Astrocyte (in vitro differentiated cells and primary cell): ENCODE measurements around the gene ARHGAP12.

Experiments
- CTCF ChIP-seq: IDR thresholded peaks from 2 replicates; pipeline ENCODE4 v1.5.1; 2011; ENCODE audit warnings: low read depth, mild to moderate bottlenecking, inconsistent platforms, low read length, moderate library complexity; ENCODE audit not compliant: insufficient read depth
- EZH2 ChIP-seq: IDR thresholded peaks from 2 replicates; pipeline ENCODE4 v1.6.1; 2012; ENCODE audit warnings: mild to moderate bottlenecking, low read length, inconsistent platforms; ENCODE audit not compliant: insufficient read depth

- no peak for TF ChIP-seq EZH2
- no peak for TF ChIP-seq CTCF
These were observed 15.5 kb downstream of the ARHGAP12 start for GRCh38 chr10:31912898-31913850.
